Suprapubic skin (tissue), 3 donors: ENCODE data around the gene CEP63.

Source experiments
- CTCF ChIP-seq, 2 donors: fragments of 200-600 bp in 1 of 2; fragments of 450-650 bp in 1 of 2; sonication (generic) in 1 of 2; IDR thresholded peaks; one replicate each; pipeline ENCODE4 v1.5.1; 2016 to 2019; ENCODE audit warnings: antibody characterized with exemption in 2 of 2, mild to moderate bottlenecking in 1 of 2, moderate library complexity in 1 of 2
- EP300 ChIP-seq: sonication (generic); formaldehyde crosslinking; IDR thresholded peaks from one replicate; pipeline ENCODE4 v1.6.1; 2017; ENCODE audit warnings: antibody characterized with exemption
- POLR2A ChIP-seq, 2 donors: fragments of 450-650 bp; IDR thresholded peaks; one replicate each; pipeline ENCODE4 v1.6.1; 2017; ENCODE audit warnings: antibody characterized with exemption in 2 of 2, mild to moderate bottlenecking in 2 of 2, moderate library complexity in 2 of 2

- no peak for TF ChIP-seq CTCF (IDR thresholded peaks at IDR 0.05)
- TF ChIP-seq POLR2A (IDR thresholded peaks at IDR 0.05): no peak
- TF ChIP-seq EP300: no peak
These were observed 91.0 kb downstream of the CEP63 start for GRCh38 chr3:134576831-134577230.
